NCI-H2171 treated with DMSO at 0.1 percent for 48 hours (cell line): Measurements from ENCODE around the gene GANC.
A peak's percentile ranks its signal among the peaks of the same experiment; 100 is the strongest.
"Not testable (repeated sequence)": the region's sequence is repeated elsewhere in the genome, so short reads cannot be mapped to it uniquely, and the experiment has no call there.

Source experiments
- DNase-seq: peaks from one replicate; lab custom pipeline; 2025; lab: John Stamatoyannopoulos, UW

The GANC gene

GRCh38 chr15:42272939-42273899, at the start of gene GANC, which contains the start of gene TMEM87A:
TSS of gene GANC (plus strand) at chr15:42273201. CDS start at chr15:42274482, 1,281 bp downstream.
TSS of gene TMEM87A (minus strand) at chr15:42273433. CDS start at chr15:42273398, 35 bp downstream.
- DNase-seq = peak; percentile 97

GRCh38 chr15:42226648-42227047, 46.4 kb upstream of the GANC start:
- no peak for DNase-seq

DNA sequence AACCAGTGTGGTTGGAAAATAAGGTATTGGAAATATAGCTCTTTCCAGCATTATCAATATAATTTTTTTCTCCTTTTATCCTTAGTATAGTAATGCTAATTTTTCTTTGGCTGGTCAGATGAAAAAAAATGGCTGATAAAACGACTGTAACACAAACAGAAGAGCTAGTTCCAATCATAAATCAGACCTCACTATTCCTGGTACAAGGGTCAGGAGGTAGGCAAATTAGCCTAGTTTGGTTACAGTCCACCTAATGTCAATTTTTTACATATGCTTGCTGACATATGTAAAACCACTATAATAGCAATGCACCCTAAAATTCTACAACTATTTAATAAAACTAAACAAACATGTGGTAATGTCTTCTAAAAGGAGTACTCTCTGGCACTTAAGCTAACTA, 45.0 kb upstream of the GANC start:
- DNase-seq = no peak

- not testable (repeated sequence) for DNase-seq
These were observed 44.0 kb upstream of the GANC start for GRCh38 chr15:42228981-42229380.

DNA sequence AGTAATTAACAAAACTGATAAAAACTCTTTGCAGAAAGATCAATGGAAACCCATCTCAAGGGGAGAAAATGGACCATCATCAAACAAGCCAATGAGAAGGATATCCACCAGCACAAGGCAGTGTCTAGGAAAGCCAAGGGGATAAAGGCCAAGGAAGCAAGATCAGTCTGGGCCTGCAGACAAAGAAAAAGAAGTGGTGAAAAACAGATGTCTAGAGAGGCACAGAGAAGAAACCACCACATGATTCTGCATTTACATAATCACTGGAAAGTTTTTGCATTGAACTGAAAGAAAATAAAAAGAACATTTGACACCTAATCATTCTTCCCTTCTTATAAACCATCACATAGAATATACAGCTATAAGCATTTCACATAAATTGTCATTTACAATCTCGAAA, 41.9 kb upstream of the GANC start:
- no peak for DNase-seq

DNA sequence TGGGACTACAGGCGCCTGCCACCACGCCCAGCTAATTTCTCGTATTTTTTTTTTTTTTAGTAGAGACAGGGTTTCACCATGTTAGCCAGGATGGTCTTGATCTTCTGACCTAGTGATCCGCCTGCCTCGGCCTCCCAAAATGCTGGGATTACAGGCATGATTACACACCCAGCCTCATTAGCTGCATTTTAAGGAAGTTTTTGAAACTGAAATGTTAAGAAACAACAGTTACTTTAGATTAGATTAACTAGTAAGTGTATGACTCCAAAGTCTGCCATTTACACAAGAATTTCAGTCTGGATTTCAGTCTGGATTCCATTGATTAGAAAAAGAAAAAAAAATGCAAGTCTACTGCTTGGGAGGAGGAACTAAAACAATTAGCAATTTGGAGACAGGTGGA, 40.4 kb upstream of the GANC start:
- no peak for DNase-seq

DNA sequence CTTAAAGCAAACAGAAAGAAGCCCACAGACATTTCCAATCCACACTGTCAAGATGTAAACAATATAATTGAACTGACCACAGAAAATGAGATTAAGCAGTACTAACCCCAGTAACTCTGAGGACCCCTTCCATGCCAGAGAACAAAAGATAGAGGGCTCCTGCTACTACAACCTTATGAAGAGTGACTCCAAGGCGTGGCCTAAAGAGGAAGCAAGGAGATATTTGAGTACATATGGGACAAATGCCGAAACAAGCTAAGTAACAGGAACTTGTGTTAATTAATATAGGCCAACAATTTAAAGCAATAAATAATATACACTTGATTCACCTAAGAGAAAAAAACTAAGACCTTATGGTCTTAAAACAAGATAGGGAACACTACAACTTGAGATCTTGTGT, 39.9 kb upstream of the GANC start:
- DNase-seq = no peak

- DNase-seq = no peak
These were observed 33.3 kb upstream of the GANC start for GRCh38 chr15:42239528-42240182.

GRCh38 chr15:42240823-42241222, 32.2 kb upstream of the GANC start:
- DNase-seq = no peak

GRCh38 chr15:42253300-42253699, 19.7 kb upstream of the GANC start:
- DNase-seq = no peak

- DNase-seq = no peak
These were observed 8.2 kb upstream of the GANC start for GRCh38 chr15:42264795-42265194.

DNA sequence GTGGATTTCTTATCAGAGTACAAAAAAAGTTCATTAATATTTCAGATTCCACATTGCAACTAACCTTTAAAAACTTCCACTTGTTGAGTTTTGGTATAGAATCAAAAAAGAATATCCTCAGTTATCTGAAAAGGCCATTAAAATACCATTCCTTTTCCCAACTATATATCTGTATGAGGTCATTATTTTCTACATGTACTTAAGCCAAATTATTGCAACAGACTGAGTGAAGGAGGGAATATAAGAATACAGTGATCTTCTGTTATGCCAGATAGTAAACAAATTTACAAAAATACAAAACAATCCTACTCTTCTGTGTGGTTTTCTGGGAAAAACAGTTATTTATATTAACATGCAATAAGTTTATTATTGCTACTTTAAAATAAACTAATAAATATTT, 5.7 kb upstream of the GANC start:
- no peak for DNase-seq

DNA sequence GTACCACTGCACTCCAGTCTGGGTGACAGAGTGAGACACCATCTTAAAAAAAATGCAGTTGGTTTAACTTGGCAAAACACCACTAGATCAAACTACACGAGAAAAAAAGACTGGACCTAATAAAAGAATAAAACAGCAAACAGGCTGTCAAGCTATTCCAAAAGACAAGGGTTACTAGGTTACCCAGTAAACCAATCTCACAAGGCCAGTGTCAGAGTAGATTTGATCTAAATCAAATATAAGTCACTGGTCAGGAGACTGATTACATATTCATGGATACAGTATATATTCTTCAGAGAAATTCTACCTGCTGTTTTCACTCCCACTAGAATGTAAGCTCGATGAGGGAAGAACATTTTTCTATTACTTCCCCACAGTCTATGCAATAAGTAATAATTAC, 2.5 kb upstream of the GANC start:
- no peak for DNase-seq

DNA sequence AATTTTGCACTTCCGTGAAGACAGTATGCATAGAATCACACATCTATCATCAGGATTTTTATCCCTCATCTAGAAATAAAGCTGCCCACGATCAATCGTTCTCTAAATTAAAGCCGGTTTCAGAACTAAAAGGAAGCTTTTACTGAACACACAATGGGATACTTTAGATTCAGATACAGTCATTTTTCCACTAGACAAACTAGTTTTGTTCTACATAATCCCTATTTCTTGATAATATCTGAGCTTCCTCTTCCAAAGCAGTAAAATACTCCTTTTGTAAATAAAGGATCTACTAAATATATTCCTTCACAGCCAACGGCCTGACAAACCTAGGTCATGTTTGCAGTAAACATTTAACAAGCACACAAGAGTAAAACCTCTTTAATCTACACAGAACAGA, 2.0 kb upstream of the GANC start:
- DNase-seq = no peak

GRCh38 chr15:42273900-42274701, 1.1 kb downstream of the GANC start:
- no peak for DNase-seq

GRCh38 chr15:42274702-42274989, 1.6 kb downstream of the GANC start:
- no peak for DNase-seq

GRCh38 chr15:42275780-42276391, 2.9 kb downstream of the GANC start:
- no peak for DNase-seq

DNA sequence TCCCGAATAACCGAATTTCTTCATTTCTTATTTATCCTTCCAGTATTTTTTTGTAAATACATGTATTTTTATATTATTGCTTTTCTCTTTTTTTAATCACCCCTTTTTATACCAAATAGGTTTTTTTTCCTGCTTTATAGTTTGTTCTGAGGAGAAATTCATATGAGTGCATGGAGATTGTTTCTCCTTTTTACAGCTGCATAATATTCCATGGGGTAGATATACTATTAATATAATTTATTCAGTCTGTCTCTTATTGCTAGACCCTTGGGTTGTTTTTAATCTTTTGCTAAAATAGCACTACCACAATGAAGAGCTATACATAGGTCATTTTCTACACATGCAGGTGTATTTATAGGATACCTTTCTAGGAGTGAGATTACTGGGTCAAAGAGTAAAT, 3.8 kb downstream of the GANC start:
- DNase-seq = no peak

GRCh38 chr15:42279234-42279723, 6.3 kb downstream of the GANC start:
- no peak for DNase-seq

GRCh38 chr15:42282344-42282743, 9.3 kb downstream of the GANC start:
- DNase-seq = no peak

GRCh38 chr15:42282926-42283325, 9.9 kb downstream of the GANC start:
- no peak for DNase-seq

- no peak for DNase-seq
These were observed 10.7 kb downstream of the GANC start for GRCh38 chr15:42283671-42284070.
